IPS DF 4.7 (cell line): ENCODE data around the gene FANK1.
"Not testable (repeated sequence)": the region's sequence is repeated elsewhere in the genome, so short reads cannot be mapped to it uniquely, and the experiment has no call there.

ENCODE experiments used
- DNase-seq: peaks from one replicate; pipeline ENCODE4 v3.0.0-alpha.2; 2013; ENCODE audit warnings: low spot score; ENCODE audit errors: extremely low read depth

FANK1 gene

DNA sequence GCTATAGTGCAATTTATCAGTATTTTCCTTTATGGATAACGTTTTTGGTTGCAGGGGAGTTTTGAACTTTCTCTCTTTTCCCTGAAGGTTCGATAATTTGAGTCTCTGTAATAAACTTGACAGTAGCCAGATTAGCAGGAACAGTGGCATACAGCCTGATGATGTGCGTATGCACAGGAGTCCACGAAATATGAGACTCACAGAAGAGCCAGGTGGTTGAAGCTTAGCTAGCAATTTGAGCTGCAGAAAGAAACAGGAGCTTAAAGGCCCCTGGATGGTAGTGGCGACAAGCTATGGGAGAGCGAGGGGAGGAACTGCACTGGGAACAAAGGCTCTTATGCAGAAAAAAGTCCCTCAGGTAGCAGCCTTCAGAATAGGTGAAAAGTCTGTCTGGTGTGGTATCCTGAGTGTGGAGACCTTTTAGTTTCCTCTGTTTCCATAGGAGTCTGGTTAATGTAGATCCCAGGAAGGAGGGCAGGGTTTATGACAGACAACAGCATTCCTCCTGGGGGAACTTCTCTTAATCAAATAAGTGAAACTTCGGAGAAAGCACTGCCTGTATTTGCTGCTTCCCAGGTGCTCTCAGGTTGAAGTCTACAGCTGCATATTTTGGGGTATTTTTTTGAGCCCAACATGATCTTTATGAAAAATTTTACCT lies 32.7 kb downstream of the FANK1 start:
- no peak for DNase-seq

DNA sequence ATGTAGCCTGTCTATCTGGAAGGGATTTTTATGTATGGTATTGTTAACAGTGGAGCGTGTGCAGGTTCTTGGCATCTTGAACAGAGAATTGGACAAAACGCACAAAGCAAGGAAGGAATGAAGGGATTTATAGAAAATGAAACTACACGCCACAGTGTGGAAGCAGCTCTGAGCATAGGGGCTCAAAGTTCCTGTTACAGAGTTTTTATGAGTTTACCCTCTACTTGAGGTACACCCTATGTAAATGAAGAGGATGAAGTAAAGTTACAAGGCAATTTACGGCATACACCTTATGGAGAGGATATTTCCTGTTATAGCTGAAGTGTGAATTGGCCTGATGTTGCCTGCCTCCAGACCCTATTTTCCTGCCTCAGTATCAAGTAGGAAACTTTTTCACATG lies 33.3 kb downstream of the FANK1 start:
- DNase-seq, result no peak

DNA sequence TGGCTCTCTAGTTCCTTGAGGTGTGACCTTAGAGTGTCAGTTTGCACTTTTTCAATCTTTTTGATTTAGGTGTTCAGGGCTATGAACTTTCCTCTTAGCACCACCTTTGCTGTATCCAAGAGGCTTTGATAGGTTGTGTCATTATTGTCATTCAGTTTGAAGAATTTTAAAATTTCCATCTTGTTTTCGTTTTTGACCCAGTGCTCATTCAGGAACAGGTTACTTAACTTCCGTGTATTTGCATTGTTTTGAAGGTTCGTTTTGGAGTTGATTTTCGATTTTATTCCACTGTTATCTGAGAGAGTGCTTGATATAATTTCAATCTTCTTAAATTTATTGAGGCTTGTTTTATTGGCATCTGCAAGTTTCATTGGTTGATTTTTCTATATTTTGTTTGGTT lies 37.3 kb downstream of the FANK1 start:
- no peak for DNase-seq

DNA sequence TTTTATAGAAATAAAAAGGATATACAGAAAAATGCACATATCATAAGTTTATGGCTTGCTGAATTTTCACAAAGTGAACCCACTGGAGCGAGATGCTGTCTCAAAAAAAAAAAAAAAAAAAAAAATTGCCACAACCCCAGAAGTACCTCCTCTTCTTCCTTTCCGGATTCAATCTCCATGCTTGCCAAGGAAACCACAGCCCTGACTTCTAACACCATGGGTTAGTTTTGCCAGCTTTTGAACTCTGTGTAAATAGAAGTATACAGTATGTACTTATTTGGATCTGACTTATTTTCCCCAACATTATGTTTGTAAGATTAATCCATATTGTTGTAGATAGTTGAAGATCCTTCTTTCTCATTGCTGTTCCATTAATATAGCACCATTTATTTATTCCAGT lies 40.0 kb downstream of the FANK1 start:
- no peak for DNase-seq

DNA sequence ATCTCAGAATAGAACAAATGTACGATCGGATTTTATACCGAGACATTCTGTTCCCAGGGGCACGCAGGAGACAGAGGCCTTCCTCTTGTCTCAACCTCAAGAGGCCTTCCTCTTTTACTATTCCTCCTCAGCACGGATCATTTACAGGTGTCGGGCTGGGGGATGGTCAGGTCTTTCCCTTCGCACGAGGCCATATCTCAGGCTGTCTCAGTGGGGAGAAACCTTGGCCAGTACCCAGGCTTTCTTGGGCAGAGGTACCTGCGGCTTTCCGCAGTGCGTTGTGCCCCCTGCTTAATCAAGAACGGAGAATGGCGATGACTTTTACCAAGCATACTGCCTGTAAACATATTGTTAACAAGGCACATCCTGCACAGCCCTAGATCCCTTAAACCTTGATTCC lies 44.2 kb downstream of the FANK1 start:
- DNase-seq, result no peak

DNA sequence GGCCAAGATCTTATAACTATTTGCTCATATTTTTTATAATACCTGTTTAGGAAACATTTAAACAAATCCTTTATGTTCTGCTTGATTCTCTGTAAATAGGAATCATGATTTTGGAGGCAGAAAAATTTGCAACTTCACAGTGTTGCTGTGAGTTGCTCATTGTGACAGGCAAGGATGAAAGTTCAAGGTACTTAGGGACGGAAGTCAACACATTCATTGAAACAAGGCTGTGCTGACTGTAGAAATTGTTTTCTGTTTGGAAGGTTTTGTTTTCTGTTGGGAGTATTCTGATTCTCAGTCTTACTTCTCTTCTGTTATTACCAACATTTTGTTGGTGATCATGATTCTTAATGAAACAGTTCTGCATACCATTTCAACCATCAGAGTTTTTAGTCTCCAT lies 54.9 kb downstream of the FANK1 start:
- DNase-seq, result no peak

DNA sequence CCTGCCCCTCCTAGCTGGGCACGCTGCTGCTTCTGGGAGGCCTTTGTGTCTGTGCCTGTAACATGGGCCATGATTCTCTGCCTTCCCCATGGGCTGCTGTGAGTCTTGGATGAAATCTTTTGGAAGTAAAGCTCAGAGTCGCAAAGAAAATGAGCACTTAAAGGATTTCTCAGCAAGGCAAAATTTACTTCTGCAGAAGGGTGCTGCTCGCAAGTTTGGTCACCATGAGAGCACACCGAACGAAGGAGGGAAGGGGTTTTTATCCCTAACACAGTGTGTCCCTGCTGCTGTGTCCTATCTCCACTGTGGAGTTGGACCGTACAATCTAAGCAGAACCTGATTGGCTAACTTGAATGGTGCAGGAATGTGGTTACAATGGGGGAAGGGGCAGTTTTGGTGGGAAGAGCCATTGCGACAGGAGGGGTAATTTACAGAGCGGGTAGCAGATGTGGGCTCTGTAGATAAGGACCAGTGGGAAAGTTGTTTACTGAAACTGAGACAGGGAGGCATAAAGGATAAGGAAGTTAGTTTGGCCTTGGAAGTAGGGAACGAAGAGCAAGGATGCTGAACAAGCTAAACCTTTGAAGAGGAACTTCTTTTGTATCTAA lies 57.5 kb downstream of the FANK1 start:
- no peak for DNase-seq

DNA sequence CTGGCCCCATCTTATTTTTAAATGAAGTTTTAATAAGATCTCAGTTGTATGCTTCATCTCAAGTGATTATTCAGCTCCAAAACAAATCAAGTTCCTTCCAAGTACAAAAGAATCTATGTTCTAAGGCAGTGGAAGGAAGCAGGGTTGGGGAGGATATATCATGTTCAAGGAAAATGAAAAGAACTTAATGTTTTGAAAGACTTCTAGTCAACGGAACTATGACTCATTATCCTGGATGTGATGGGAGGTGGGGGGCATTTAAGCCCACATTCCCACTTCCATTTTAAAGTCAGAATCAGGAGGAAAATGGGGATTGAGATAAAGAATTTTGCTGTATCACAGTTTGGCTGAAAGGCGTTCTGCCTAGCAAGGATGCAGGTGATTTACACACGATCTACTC lies 59.4 kb downstream of the FANK1 start:
- DNase-seq, result no peak

DNA sequence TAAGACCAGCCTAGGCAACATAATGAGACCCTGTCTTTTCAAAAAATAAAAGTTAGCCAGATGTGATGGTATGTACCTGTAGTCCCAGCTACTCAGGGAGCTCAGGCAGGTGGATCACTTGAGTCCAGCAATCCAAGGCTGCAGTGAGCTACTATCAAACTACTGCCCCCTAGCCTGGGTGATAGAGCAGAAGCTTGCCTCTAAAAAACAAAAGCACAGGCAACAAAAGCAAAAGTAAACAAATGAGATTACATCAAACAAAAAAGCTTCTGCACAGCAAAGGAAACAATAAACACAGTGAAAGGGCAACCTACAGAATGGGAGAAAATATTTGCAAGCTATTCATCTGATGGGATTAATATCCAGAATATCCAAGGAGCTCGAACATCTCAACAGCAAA lies 65.4 kb downstream of the FANK1 start:
- no peak for DNase-seq

DNA sequence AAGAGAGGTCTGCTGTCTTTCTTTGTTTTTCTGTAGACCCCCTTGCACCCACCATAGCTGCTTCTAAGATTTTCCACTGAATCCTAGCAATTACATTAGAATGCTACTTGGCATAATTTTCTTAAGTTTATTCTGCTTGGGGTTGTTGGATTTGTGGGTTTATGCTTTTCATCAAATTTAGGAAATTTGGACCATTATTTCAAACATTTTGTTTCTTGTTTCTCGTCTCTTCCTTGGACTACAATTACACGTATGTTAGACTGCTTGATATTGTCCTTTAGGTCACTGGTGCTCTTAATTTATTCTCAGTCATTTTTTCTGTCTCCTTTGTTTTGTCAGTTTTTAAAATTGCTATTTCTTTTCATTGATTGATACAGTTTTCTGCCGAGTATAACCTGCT lies 65.8 kb downstream of the FANK1 start:
- no peak for DNase-seq

DNA sequence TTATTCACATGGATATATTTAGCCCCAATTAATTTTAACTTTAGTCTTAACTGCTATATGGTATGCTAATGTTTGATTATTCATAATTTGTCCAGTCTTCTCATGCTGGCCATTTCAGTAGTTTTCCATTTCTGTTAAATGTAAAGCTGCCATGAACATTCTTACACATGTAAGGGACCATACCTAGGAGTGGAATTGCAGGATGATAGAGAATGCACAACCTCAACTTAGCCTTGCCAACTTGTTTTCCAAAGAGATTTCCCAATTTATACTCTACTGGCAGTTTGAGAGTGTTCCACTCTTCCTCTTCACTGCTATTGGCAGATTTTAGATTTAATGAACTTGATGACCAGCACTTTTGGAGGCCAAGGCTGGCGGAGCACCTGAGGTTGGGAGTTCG lies 68.2 kb downstream of the FANK1 start:
- no peak for DNase-seq

DNA sequence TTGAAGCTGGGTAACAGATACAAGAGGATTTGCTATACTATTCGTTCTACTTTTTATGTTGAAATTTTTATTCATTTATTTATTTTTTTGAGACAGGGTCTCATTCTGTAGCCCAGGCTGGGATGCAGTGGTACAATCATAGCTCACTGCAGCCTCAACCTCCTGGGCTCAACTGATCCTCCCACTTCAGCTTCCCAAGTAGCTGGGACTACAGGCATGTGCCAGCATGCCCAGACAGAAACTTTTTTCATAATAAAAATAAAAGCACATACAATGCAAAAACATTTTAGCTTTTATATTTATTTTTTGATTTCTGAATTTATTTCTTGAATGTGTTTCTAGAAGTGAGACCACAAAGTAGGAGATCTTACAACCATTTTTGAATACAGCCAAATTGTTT lies 71.2 kb downstream of the FANK1 start:
- no peak for DNase-seq

DNA sequence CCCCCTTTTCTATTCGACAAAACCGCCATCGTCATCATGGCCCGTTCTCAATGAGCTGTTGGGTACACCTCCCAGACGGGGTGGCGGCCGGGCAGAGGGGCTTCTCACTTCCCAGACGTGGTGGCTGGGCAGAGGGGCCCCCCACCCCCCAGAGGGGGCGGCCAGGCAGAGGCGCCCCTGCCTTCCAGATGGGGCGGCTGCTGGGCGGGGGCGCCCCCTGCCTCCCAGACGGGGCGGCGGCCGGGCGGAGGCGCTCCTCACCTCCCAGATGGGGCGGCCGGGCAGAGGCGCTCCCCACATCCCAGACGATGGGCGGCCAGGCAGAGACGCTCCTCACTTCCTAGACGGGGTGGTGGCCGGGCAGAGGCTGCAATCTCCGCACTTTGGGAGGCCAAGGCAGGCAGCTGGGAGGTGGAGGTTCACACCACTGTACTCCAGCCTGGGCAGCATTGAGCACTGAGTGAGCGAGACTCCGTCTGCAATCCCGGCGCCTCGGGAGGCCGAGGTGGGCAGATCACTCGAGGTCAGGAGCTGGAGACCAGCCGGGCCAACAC lies 73.8 kb downstream of the FANK1 start:
- not testable (repeated sequence) for DNase-seq

DNA sequence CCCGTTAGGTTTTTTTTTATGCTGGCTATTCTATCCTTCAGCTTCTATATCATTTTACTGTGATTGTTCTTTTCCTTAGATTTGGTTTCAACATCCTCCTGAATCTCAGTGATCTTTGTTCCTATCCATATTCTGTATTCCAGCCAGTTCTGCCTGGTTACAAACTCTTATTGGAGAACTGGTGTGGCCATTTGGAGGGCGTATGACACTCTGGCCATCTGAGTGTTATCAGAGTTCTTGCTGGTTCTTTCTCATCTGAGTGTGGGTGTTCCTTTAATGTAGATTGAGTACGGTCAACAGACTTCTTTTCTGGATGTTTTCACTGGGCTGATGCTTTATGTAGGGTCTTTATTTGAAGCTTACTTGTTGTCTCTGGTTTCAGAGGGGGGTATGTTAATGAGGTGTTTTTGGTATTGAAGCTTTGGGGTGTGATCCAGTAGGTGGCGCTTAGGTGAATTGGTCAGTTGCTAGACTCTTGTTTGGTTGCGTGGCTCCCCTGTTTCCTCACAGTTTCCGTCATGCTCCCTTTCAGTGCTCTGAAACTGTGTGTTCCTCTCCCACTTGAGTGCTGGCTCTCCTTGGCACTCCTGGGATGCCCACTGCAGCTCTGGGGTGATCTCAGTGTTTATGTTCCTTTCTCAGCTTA lies 80.7 kb downstream of the FANK1 start:
- DNase-seq, result no peak

DNA sequence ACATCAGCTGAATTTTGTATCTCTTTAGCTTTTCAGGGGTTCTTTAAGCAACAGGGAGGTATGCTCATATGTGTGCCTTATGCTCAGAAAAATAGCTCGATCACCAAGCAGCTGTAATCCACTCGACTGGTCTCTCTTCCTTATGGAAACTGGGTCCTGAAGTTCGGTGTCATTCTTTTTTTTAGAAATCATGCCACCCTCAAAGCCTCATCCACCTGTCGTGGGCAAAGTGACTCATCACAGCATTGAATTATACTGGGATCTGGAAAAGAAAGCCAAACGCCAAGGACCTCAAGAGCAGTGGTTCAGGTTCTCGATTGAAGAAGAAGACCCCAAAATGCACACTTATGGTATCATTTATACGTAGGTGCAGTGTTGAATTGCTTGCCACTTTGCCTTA lies 83.6 kb downstream of the FANK1 start:
- DNase-seq, result no peak

DNA sequence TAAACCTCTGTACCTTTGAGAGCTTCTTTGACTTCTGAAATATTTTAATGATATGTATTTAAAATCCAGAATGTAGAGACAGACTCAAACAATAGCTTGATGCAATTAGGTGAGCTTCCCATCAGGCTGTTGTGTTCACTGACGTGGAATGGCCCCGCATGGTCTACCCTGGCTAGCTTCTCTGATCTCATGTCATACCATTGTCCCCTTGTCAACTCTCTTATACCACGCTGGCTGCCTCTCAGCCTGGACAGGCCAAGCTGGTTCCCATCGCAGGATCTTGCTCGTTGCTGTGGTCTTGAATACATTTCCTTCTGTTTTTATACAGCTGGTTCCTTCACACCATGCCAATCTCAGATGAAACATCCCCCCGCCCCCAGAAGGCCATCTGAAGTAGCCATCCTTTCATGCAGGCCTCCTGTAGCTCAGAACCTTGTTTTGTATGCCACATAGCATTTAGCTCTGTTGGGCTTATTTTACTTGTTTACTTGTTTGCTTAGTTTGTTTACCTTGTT lies 84.2 kb downstream of the FANK1 start:
- no peak for DNase-seq

DNA sequence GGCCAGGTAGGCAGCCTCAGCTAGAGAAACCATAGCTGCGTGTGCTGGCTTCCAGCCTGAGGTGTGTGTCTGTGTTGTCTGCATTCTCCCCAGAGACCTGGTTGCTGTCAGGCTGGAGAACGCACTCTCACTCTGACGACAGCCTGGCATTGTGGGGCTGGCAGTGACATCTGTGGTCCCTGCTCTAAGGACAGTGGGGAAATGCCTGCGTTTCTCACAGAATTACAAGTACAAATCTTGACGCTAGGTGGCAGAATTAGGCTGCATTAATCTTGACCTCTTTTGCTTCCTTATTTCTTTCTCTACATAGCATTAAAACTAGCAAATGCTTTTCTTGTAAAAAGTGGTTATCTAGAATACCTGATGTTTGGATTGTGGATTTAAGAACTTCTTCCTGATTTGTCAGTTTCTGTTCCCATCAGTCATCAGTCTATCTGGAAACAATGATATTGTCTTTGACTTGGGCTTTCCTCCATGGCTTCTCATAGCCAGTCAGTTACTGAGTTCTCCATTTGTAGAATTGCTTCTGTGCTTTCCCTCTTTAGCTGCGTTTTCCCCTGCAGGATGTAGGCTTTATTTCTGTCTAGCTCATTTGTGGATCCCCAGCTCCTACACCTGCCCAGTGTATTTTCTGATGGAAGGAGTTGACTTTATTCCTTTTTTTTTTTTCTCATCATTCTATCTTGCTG lies 86.0 kb downstream of the FANK1 start:
- DNase-seq, result peak; percentile 69

DNA sequence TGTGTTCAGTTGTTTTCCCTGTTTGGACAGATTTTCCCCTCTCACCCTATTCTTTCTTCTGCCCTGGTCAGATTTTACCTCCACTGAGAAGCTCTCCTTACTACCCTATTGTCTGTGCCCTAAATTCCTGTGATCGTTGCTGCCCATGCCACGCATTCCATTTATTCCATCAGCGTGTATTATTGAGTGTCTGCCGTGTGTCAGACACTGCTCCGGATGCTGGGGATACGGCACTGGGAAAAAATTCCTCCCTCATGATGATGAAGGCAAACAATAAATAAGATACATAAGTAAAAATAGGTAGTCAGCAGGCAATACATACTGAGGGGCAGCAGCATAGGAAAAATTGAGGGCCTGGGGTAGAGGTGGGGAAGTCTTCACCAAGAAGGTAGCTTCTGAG lies 86.8 kb downstream of the FANK1 start:
- DNase-seq, result no peak

DNA sequence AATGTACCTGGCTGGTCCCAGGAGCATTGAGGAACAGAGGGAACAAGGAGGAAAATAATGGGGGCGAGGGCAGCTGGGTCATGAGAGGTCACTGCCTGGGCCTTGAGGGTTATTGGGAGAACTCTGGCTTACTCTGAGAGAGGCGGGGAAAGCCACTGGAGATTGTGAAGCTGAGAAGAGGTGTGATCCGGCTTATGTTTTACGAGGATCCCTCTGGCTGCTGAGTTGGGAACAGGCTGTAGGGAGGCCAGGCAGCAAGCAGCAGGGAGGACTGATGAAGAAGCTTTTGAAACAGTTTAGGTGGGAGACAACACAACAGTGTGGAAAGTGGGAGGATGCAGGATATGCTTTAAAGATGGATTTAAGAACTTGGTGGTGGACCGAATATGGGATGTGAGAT lies 87.3 kb downstream of the FANK1 start:
- DNase-seq, result no peak

DNA sequence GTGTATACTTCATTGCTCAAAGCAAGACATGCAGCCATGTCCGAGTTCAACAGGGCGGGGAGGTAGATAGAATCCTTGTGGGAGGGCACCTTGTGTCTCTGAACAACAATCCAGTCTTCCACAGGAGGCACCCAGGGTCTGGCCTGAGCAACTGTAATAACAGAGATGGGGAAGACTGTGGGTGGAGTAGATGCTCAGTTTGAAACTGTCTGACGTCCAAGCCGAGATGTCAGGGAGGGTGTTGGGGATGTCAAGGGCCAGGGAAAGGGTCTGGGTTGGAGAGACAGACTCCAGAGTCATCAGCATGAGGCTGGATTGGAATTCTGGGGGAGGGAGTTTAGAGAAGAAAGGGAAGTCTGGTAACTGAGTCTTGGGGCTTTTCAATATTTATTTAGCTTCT lies 88.0 kb downstream of the FANK1 start:
- DNase-seq, result no peak

DNA sequence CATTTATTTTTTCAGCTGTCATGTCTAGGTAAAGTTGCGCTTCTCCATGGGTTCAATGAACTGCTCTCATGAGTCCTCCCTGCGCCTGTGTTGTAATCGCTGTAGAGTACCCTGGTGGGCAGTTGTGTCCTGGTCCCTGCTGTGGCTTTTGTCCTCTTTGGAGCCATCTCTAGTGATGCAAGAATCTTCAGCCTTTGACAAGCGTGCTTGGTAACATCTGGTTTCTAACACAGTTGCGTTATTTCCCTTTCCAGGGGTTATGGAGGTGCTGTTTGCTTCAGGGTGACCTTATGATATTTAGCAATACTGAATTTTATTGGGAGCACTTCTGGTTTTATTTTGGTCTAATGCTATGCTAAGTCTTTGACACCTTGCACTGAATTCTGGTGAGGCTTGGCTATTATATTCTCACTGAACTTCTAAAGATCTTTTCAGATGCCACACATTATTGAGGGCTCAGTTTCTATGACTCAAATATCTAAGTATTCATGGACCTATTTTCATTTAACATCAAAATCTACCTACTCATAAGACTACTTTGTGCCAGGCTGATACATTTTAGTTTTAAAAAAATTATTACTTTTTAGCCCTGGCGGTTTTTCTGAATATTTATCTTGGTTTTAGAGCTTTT lies 88.6 kb downstream of the FANK1 start:
- DNase-seq, result no peak
